Endothelial cell (in vitro differentiated cells): ENCODE data around the gene IFT52. TPM values are rescaled to one million over a fixed set of nuclear protein-coding genes. Genes with fewer than 3 reads are reported as not detected.
"Not testable (repeated sequence)": the region's sequence is repeated elsewhere in the genome, so short reads cannot be mapped to it uniquely, and the experiment has no call there.

Experiments
- DNase-seq: peaks from one replicate; pipeline ENCODE4 v3.0.0; 2021; ENCODE audit warnings: low spot score
- H3K27ac Mint-ChIP-seq: one replicate; pipeline ENCODE4 v1.8.0; 2021; ENCODE audit warnings: mixed read lengths, inconsistent platforms; ENCODE audit not compliant: unreplicated experiment
- H3K27me3 Mint-ChIP-seq: one replicate; pipeline ENCODE4 v1.8.0; 2021; ENCODE audit warnings: mild to moderate bottlenecking, moderate library complexity, mixed read lengths, inconsistent platforms; ENCODE audit not compliant: unreplicated experiment
- H3K36me3 Mint-ChIP-seq: one replicate; pipeline ENCODE4 v1.8.0; 2021; ENCODE audit warnings: mild to moderate bottlenecking, low read depth, mixed read lengths, inconsistent platforms; ENCODE audit not compliant: unreplicated experiment
- H3K4me1 Mint-ChIP-seq: one replicate; pipeline ENCODE4 v1.8.0; 2021; ENCODE audit warnings: mild to moderate bottlenecking, mixed read lengths, inconsistent platforms; ENCODE audit not compliant: unreplicated experiment
- H3K4me3 Mint-ChIP-seq: one replicate; pipeline ENCODE4 v1.8.0; 2021; ENCODE audit warnings: mild to moderate bottlenecking, mixed read lengths, inconsistent platforms; ENCODE audit not compliant: unreplicated experiment
- H3K9me3 Mint-ChIP-seq: one replicate; pipeline ENCODE4 v1.8.0; 2021; ENCODE audit warnings: mixed read lengths, inconsistent platforms; ENCODE audit not compliant: unreplicated experiment
- total RNA-seq: library from RNA; stranded (reverse); fragmentation: NEBNext Ultra II Directional; extraction: Animal tissue kit (Norgen Biotek cat#: 25700); gene quantifications from one replicate; pipeline ENCODE4 v1.2.1, GENCODE V29; 2021; ENCODE audit not compliant: unreplicated experiment
- TF ChIP-seq, protein P1 (sequence below): fragments of 200-600 bp; sonication (generic); IDR thresholded peaks from one replicate; pipeline ENCODE4 v1.5.0; 2021; ENCODE audit warnings: antibody characterized with exemption; ENCODE audit not compliant: unreplicated experiment

The IFT52 gene
- total RNA-seq, 1 donor from 2014 or later = 49.0 TPM

DNA sequence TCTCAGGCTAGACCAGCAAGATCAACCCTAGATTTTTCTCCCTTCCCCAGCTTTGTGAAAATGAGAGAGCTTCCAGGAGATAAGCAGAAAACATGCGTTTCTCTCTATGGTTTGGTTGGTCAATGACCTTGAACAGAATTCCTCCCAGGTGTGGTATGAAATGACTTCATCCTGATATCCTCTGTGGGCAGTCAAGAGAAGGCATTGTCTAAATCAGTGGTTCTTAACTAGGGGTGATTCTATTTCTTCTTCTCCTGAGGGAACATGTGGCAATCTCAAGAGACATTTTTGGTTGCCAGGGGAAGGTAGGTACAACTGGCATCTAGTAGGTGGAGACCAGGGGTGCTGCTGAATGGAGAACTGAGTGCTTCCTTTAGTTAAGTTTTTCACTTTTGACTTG lies 12.4 kb downstream of the IFT52 start:
- H3K27ac Mint-ChIP-seq = no peak overlapping the region
- no peak for DNase-seq
- no peak overlapping the region for H3K4me3 Mint-ChIP-seq
- no peaks in the 10 kb centered on the region for H3K9me3 Mint-ChIP-seq
- TF ChIP-seq, protein P1, sequence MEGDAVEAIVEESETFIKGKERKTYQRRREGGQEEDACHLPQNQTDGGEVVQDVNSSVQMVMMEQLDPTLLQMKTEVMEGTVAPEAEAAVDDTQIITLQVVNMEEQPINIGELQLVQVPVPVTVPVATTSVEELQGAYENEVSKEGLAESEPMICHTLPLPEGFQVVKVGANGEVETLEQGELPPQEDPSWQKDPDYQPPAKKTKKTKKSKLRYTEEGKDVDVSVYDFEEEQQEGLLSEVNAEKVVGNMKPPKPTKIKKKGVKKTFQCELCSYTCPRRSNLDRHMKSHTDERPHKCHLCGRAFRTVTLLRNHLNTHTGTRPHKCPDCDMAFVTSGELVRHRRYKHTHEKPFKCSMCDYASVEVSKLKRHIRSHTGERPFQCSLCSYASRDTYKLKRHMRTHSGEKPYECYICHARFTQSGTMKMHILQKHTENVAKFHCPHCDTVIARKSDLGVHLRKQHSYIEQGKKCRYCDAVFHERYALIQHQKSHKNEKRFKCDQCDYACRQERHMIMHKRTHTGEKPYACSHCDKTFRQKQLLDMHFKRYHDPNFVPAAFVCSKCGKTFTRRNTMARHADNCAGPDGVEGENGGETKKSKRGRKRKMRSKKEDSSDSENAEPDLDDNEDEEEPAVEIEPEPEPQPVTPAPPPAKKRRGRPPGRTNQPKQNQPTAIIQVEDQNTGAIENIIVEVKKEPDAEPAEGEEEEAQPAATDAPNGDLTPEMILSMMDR = no peak
- peaks cover 22% of the 10 kb centered on the region for H3K36me3 Mint-ChIP-seq
- H3K4me1 Mint-ChIP-seq = no peaks in the 10 kb centered on the region
- no peaks in the 10 kb centered on the region for H3K27me3 Mint-ChIP-seq

DNA sequence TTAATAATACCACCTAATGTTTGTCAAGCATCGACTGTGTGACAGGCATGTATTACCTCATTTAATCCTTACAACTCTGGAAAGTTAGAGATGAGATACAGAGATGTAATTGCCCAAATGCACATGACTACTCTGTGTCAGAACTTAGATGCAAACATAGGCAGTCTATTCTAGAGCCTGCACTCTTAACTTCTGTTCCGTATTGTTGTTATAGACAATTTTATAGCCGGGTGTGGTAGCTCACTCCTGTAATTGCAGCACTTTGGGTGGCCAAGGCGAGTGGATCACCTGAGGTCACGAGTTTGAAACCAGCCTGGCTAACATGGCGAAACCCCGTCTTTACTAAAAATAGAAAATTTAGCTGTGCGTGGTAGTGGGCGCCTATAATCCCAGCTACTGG lies 15.0 kb downstream of the IFT52 start:
- H3K27ac Mint-ChIP-seq = no peak overlapping the region

DNA sequence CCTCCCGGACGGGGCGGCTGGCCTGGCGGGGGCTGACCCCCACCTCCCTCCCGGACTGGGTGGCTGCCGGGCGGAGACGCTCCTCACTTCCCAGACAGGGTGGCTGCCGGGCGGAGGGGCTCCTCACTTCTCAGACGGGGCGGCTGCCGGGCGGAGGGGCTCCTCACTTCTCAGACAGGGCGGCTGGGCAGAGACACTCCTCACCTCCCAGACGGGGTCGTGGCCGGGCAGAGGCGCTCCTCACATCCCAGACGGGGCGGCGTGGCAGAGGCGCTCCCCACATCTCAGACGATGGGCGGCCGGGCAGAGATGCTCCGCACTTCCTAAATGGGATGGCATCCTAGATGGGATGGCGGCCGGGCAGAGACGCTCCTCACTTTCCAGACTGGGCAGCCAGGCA lies 16.5 kb downstream of the IFT52 start:
- not testable (repeated sequence) for DNase-seq, H3K27ac Mint-ChIP-seq, H3K27me3 Mint-ChIP-seq, H3K4me1 Mint-ChIP-seq, H3K9me3 Mint-ChIP-seq, H3K4me3 Mint-ChIP-seq
- H3K36me3 Mint-ChIP-seq = peaks cover 19% of the 10 kb centered on the region

More for the DNA sequence above, 15.0 kb downstream of the IFT52 start:
- peaks cover 19% of the 10 kb centered on the region for H3K36me3 Mint-ChIP-seq
- H3K4me3 Mint-ChIP-seq = no peak overlapping the region
- TF ChIP-seq, protein P1 = no peak
- no peaks in the 10 kb centered on the region for H3K9me3 Mint-ChIP-seq
- no peak for DNase-seq
- no peaks in the 10 kb centered on the region for H3K4me1 Mint-ChIP-seq
- H3K27me3 Mint-ChIP-seq = no peaks in the 10 kb centered on the region

DNA sequence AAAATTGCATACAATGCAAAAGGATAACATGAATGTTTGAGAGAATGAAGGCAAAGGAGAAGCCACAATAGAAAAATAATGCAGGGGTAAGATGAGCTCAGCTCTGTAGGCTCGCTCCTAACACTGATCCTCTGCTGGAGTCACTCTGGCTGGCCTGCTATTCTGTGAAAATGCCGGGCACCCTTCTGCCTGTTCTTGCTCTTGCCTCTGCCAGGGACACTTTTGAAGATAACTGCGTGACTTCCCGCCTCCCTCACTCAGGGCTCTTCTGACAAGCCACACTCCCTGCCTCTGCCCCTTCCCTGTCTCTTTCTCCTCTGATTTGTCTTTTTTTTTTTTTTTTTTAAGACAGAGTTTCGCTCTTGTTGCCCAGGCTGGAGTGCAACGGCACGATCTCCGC lies 40.9 kb downstream of the IFT52 start:
- no peak for DNase-seq
- H3K9me3 Mint-ChIP-seq = no peaks in the 10 kb centered on the region
- peaks cover 29% of the 10 kb centered on the region for H3K36me3 Mint-ChIP-seq

DNA sequence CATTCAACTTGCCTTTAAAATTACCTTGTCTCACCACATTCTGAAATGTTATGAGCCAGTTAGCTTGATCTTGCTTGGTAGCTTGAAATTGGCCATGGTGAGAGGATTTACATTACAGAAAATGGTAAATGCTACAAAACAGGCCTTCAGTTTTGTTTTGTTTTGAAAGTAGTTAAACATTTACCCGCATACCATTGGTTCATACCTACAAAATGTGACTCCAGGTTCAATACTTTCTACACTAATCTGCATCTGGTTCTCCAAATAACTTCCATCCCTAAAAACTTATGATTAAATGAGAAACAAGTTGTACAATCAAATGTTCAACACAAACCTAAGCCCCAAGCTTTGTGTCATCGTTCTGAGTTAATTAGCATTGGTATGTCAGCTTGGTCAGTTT lies 45.7 kb downstream of the IFT52 start:
- Mint-ChIP-seq H3K4me1 (no peaks in the 10 kb centered on the region), H3K27me3 (no peaks in the 10 kb centered on the region), H3K27ac (no peak overlapping the region), H3K36me3 (peaks cover 30% of the 10 kb centered on the region), H3K4me3 (no peak overlapping the region), H3K9me3 (no peaks in the 10 kb centered on the region)
- DNase-seq = no peak
- TF ChIP-seq, protein P1 = no peak

More for the DNA sequence above, 40.9 kb downstream of the IFT52 start:
- no peaks in the 10 kb centered on the region for H3K27me3 Mint-ChIP-seq
- H3K4me1 Mint-ChIP-seq = no peaks in the 10 kb centered on the region
- no peak overlapping the region for H3K27ac Mint-ChIP-seq
- H3K4me3 Mint-ChIP-seq = no peak overlapping the region
- TF ChIP-seq, protein P1 = no peak

DNA sequence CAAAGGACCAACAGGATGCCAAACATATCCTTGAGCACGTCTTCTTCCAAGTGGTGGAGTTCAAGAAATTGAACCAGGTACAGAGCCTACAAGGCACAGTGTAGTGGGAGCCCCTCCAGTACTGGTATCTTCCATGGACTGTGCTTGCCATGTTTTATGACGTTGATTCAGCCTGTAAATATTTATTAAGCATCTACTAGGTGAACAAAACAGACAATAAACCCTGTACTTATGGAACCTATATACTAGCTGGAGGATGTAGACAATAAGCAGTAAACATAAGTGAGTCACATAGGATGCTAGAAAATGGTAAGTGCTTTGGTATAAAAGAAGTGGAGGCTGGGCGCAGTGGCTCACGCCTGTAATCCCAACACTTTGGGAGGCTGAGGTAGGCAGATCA lies 51.8 kb downstream of the IFT52 start:
- H3K4me1 Mint-ChIP-seq = no peaks in the 10 kb centered on the region
- H3K27ac Mint-ChIP-seq = no peak overlapping the region
- H3K9me3 Mint-ChIP-seq = no peaks in the 10 kb centered on the region
- peaks cover 21% of the 10 kb centered on the region for H3K36me3 Mint-ChIP-seq
- no peaks in the 10 kb centered on the region for H3K27me3 Mint-ChIP-seq
- no peak for DNase-seq
- TF ChIP-seq, protein P1 = no peak
- H3K4me3 Mint-ChIP-seq = no peak overlapping the region
